A549 (cell line): ENCODE measurements around the gene AGTRAP. TPM values are rescaled to one million over a fixed set of nuclear protein-coding genes. Genes with fewer than 3 reads are reported as not detected.

Experiments
- ATAC-seq, 2 experiments: fragments of 200-7000 bp in 1 of 2; fragments of >200 bp in 1 of 2; cut with Nextera tagmentation in 1 of 2; cut with Tn5 transposase in 1 of 2; 3 replicates each; pipeline versions ENCODE4 v1.8.0 to v1.9.1; 2018 to 2020; ENCODE audit warnings: mild to moderate bottlenecking in 1 of 2, moderate library complexity in 1 of 2
- CTCF ChIA-PET: fragments of 300-600 bp; sonication (Branson Sonifier 250); formaldehyde crosslinking; extraction: SDS; loops from one replicate; lab custom pipeline; 2021; ENCODE audit warnings: antibody characterized with exemption, inconsistent platforms; lab: Yijun Ruan, JAX
- POLR2A ChIA-PET: fragments of 350-600 bp; formaldehyde crosslinking; extraction: SDS; loops from one replicate; lab custom pipeline; 2021; ENCODE audit warnings: antibody characterized with exemption, inconsistent platforms; lab: Yijun Ruan, JAX
- DNase-seq, 2 experiments: peaks; one replicate each; pipeline versions ENCODE4 v3.0.0 to v3.0.0-alpha.2; 2011 to 2016; ENCODE audit warnings: low read depth in 1 of 2, low spot score in 1 of 2
- FAIRE-seq: peaks from 2 replicates; lab custom pipeline; 2011; peaks lifted over from hg19 to GRCh38; lab: Jason Lieb, UNC
- H3K27ac ChIP-seq, 2 experiments: fragments of >200 bp; sonication (Bioruptor Twin); formaldehyde crosslinking; 3 replicates each; pipeline ENCODE4 v1.5.1; 2016 to 2017
- H3K4me1 ChIP-seq: fragments of >200 bp; sonication (Bioruptor Twin); formaldehyde crosslinking; 3 replicates; pipeline ENCODE4 v1.6.1; 2016
- H3K4me2 ChIP-seq: fragments of >200 bp; sonication (Bioruptor Twin); formaldehyde crosslinking; 3 replicates; pipeline ENCODE4 v1.6.1; 2016
- H3K4me3 ChIP-seq: fragments of >200 bp; sonication (Bioruptor Twin); formaldehyde crosslinking; 3 replicates; pipeline ENCODE4 v1.5.1; 2016
- H3K9me3 ChIP-seq: fragments of >200 bp; sonication (Bioruptor Twin); formaldehyde crosslinking; 3 replicates; pipeline ENCODE4 v1.6.1; 2016
- ATOH8 ChIP-seq: fragments of 250-450 bp; sonication (Bioruptor Pico); IDR thresholded peaks from 2 replicates; pipeline ENCODE4 v1.5.0; 2020; ENCODE audit warnings: low read depth, mild to moderate bottlenecking, moderate library complexity
- CBX2 ChIP-seq: fragments of 200-600 bp; sonication (generic); IDR thresholded peaks from 2 replicates; pipeline ENCODE4 v1.6.1; 2016; ENCODE audit warnings: low read depth, mild to moderate bottlenecking, borderline replicate concordance
- CHD4 ChIP-seq: fragments of 200-600 bp; sonication (generic); IDR thresholded peaks from 2 replicates; pipeline ENCODE4 v1.6.1; 2016; ENCODE audit warnings: antibody characterized with exemption, mild to moderate bottlenecking, borderline replicate concordance
- ELK1 ChIP-seq: fragments of 150-350 bp; IDR thresholded peaks from 2 replicates; pipeline ENCODE4 v1.6.1; 2014; ENCODE audit warnings: low read depth, mild to moderate bottlenecking, low read length
- FOSB ChIP-seq: fragments of 250-450 bp; sonication (Bioruptor Pico); IDR thresholded peaks from 2 replicates; pipeline ENCODE4 v1.5.0; 2020; ENCODE audit warnings: mild to moderate bottlenecking, moderate library complexity
- FOSL2 ChIP-seq, 2 experiments: fragments of 450-650 bp in 1 of 2; fragments of >200 bp in 1 of 2; sonication (Bioruptor Twin) in 1 of 2; formaldehyde crosslinking; IDR thresholded peaks; 2 replicates each; pipeline versions ENCODE4 v1.5.0 to v1.6.1; 2016 to 2020; ENCODE audit warnings: mild to moderate bottlenecking in 1 of 2, moderate library complexity in 1 of 2
- FOXS1 ChIP-seq: fragments of 250-450 bp; sonication (Bioruptor Pico); IDR thresholded peaks from 2 replicates; pipeline ENCODE4 v1.5.0; 2020; ENCODE audit warnings: mild to moderate bottlenecking, moderate library complexity
- HDAC2 ChIP-seq: fragments of 200-600 bp; sonication (generic); IDR thresholded peaks from 2 replicates; pipeline ENCODE4 v1.6.1; 2016
- HES2 ChIP-seq: fragments of >200 bp; sonication (Bioruptor Twin); formaldehyde crosslinking; IDR thresholded peaks from 2 replicates; pipeline ENCODE4 v1.6.1; 2016
- HEYL ChIP-seq: fragments of 250-450 bp; sonication (Bioruptor Pico); IDR thresholded peaks from 2 replicates; pipeline ENCODE4 v1.8.0; 2021; ENCODE audit warnings: mild to moderate bottlenecking, moderate library complexity
- HOXB13 ChIP-seq: fragments of 250-450 bp; sonication (Bioruptor Pico); IDR thresholded peaks from 2 replicates; pipeline ENCODE4 v1.5.0; 2020; ENCODE audit warnings: low read depth, mild to moderate bottlenecking, moderate library complexity
- KDM1A ChIP-seq: fragments of 200-600 bp; sonication (generic); IDR thresholded peaks from 2 replicates; pipeline ENCODE4 v1.6.1; 2016; ENCODE audit warnings: low read depth, mild to moderate bottlenecking
- MAZ ChIP-seq: fragments of 150-350 bp; IDR thresholded peaks from 2 replicates; pipeline ENCODE4 v1.6.1; 2014; ENCODE audit warnings: antibody characterized with exemption, low read depth, low read length, borderline replicate concordance
- NFE2L2 ChIP-seq: fragments of 150-350 bp; conservative IDR thresholded peaks from 2 replicates; pipeline ENCODE4 v1.6.1; 2014; ENCODE audit warnings: low read length
- NPAS2 ChIP-seq: fragments of 250-450 bp; sonication (Bioruptor Pico); IDR thresholded peaks from 2 replicates; pipeline ENCODE4 v1.8.0; 2022; ENCODE audit warnings: mild to moderate bottlenecking, moderate library complexity, borderline replicate concordance
- NR3C1 ChIP-seq: fragments of >200 bp; sonication (Bioruptor Twin); formaldehyde crosslinking; IDR thresholded peaks from 3 replicates; pipeline ENCODE4 v1.6.1; 2017
- POLR2AphosphoS2 ChIP-seq: conservative IDR thresholded peaks from 2 replicates; pipeline ENCODE4 v1.6.1; 2012; ENCODE audit warnings: low read length, improper control_type of control experiment, inconsistent platforms
- RFX5 ChIP-seq: fragments of 450-650 bp; IDR thresholded peaks from 2 replicates; pipeline ENCODE4 v1.7.1; 2014; ENCODE audit warnings: antibody characterized with exemption, mild to moderate bottlenecking, moderate library complexity
- RNF2 ChIP-seq: fragments of 200-600 bp; sonication (generic); IDR thresholded peaks from 2 replicates; pipeline ENCODE4 v1.6.1; 2016; ENCODE audit warnings: low read depth, mild to moderate bottlenecking, antibody characterized with exemption, moderate library complexity, borderline replicate concordance
- SREBF2 ChIP-seq: fragments of 450-650 bp; IDR thresholded peaks from 2 replicates; pipeline ENCODE4 v1.6.1; 2014; ENCODE audit warnings: mild to moderate bottlenecking, moderate library complexity
- ZC3H11A ChIP-seq: fragments of 450-650 bp; IDR thresholded peaks from 2 replicates; pipeline ENCODE4 v1.6.1; 2014; ENCODE audit warnings: antibody characterized with exemption, mild to moderate bottlenecking
- ZNF302 ChIP-seq: fragments of 250-450 bp; sonication (Bioruptor Pico); IDR thresholded peaks from 2 replicates; pipeline ENCODE4 v1.9.0; 2021; ENCODE audit warnings: inconsistent platforms, mild to moderate bottlenecking, moderate library complexity
- WGBS: methylation state at CpG from one replicate; pipeline ENCODE4 v1.1.6; 2017; ENCODE audit errors: missing lambda C conversion rate; 5-methylcytosine and 5-hydroxymethylcytosine counted together
- polyA plus RNA-seq, 4 experiments: library from polyadenylated mRNA; depleted of rRNA in 3 of 4; stranded (reverse); fragments of >200 nt; fragmentation: RNase III in 1 of 4; extraction: RNeasy Plus Mini Kit Qiagen cat#74134 plus additional on column Dnase treatment in 1 of 4; gene quantifications; 2 replicates in 3 of 4; 3 replicates in 1 of 4; pipeline ENCODE4 v1.2.3, GENCODE V29; 2011 to 2017

AGTRAP gene
- polyA plus RNA-seq, 2 of the 4 experiments (the other 2 are of a cell fraction), result 26.9 to 57.5 TPM

GRCh38 chr1:11740258-11741192, 4.6 kb downstream of the AGTRAP start:
- no peak overlapping the region for H3K4me3 ChIP-seq
- DNase-seq (no peak), ATAC-seq (no peak), FAIRE-seq (no peak)
- TF ChIP-seq HEYL (CRISPR knock-in tag) (no peak), POLR2AphosphoS2 (no peak), ATOH8 (no peak), CHD4 (no peak), MAZ (no peak), ELK1 (no peak), RFX5 (no peak), HES2 (no peak), KDM1A (no peak), FOSL2 (IDR thresholded peaks at IDR 0.05) (no peak), FOSL2 (CRISPR knock-in tag; IDR thresholded peaks at IDR 0.05) (no peak), NR3C1 (no peak), FOXS1 (CRISPR knock-in tag) (no peak), HDAC2 (no peak)
- POLR2A ChIA-PET, result no interaction called here
- H3K9me3 ChIP-seq, result no peaks in the 10 kb centered on the region
- H3K4me2 ChIP-seq, result no peak overlapping the region
- WGBS, result 73% methylated on average over 15 of the region's 15 CpGs
- peaks cover 14% of the 10 kb centered on the region for H3K4me1 ChIP-seq
- CTCF ChIA-PET, result interaction anchor here (1.0 kb wide), 1 partner anchor 9 kb away, joined by 5 read pairs; no protein-coding TSS in a partner anchor
- H3K27ac ChIP-seq, result no peak overlapping the region

GRCh38 chr1:11741482-11741881, 5.5 kb downstream of the AGTRAP start:
- POLR2A ChIA-PET, result no interaction called here
- Histone ChIP-seq H3K4me1 (peaks cover 14% of the 10 kb centered on the region), H3K4me2 (no peak overlapping the region), H3K4me3 (no peak overlapping the region), H3K27ac (no peak overlapping the region), H3K9me3 (no peaks in the 10 kb centered on the region)
- no peak for ATAC-seq
- no peak for FAIRE-seq
- no peak for DNase-seq
- TF ChIP-seq NPAS2 (CRISPR knock-in tag) (no peak), RNF2 (no peak), HOXB13 (CRISPR knock-in tag) (no peak), NFE2L2 (no peak), FOSB (CRISPR knock-in tag) (no peak), SREBF2 (no peak), ATOH8 (no peak), ZC3H11A (no peak), CBX2 (no peak), ZNF302 (no peak)
- 93% methylated on average over 4 of the region's 4 CpGs for WGBS
- CTCF ChIA-PET, result no interaction called here
